H1 (cell line): ENCODE data around the gene MAGI1. TPM values are rescaled to one million over a fixed set of nuclear protein-coding genes. Genes with fewer than 3 reads are reported as not detected.

ENCODE experiments used
- ASH2L ChIP-seq: fragments of 200-600, 300-600 bp; sonication (generic); IDR thresholded peaks from one replicate; pipeline ENCODE4 v1.7.1; 2017; ENCODE audit warnings: low read length
- CHD7 ChIP-seq: fragments of 300-600 bp; sonication (generic); IDR thresholded peaks from 2 replicates; pipeline ENCODE4 v1.7.1; 2012; ENCODE audit warnings: low read length, moderate library complexity, mild to moderate bottlenecking, inconsistent platforms; ENCODE audit not compliant: insufficient replicate concordance
- EGR1 ChIP-seq: IDR thresholded peaks from 2 replicates; pipeline ENCODE4 v1.6.1; 2011; ENCODE audit warnings: low read depth, low read length, borderline replicate concordance
- EP300 ChIP-seq, 2 experiments: IDR thresholded peaks; 1 replicate in 1 of 2; 2 replicates in 1 of 2; pipeline ENCODE4 v1.6.1; 2011 to 2012; ENCODE audit warnings: low read depth in 2 of 2, low read length in 2 of 2, mild to moderate bottlenecking in 2 of 2, borderline replicate concordance in 1 of 2, inconsistent platforms in 1 of 2, moderate library complexity in 1 of 2
- MAX ChIP-seq: IDR thresholded peaks from 2 replicates; pipeline ENCODE4 v1.6.1; 2012; ENCODE audit warnings: inconsistent platforms
- PHF8 ChIP-seq: fragments of 200-600 bp; sonication (generic); conservative IDR thresholded peaks from 2 replicates; pipeline ENCODE4 v1.7.1; 2012; ENCODE audit warnings: low read depth, mild to moderate bottlenecking, inconsistent platforms, low read length, moderate library complexity
- polyA plus RNA-seq, 7 experiments: library from polyadenylated mRNA; depleted of rRNA in 3 of 7; stranded (reverse) in 5 of 7; unstranded in 2 of 7; fragments of >200 nt in 5 of 7; fragments of 200-250 nt in 2 of 7; gene quantifications; 1 replicate in 5 of 7; 2 replicates in 1 of 7; 4 replicates in 1 of 7; pipeline versions ENCODE4 v1.2.1 to v1.2.3, GENCODE V29; 2011 to 2013; ENCODE audit warnings: missing spikeins in 2 of 7, mixed read lengths in 2 of 7
- total RNA-seq: library from RNA; stranded (reverse); fragmentation: NEBNext Ultra II Directional; extraction: Animal tissue kit (Norgen Biotek cat#: 25700); gene quantifications from 2 replicates; pipeline ENCODE4 v1.2.1, GENCODE V29; 2021

The MAGI1 gene
- total and polyA plus RNA-seq, 2 of the 8 experiments (the other 6 are each of a cell fraction or from before 2014, with no cell fraction given), result 19.8 to 78.0 TPM

- no peak for TF ChIP-seq CHD7
- no peak for TF ChIP-seq PHF8
- TF ChIP-seq EP300 (IDR thresholded peaks at IDR 0.05; ENCODE audit: borderline replicate concordance in 1 of 2, low read depth in 2 of 2, low read length in 2 of 2), result no peak
- no peak for TF ChIP-seq EGR1
- no peak for TF ChIP-seq ASH2L
- no peak for TF ChIP-seq MAX
These were observed 114.0 kb downstream of the MAGI1 start (continued) for GRCh38 chr3:65924762-65925161.
